ENCODE data around the gene MLF1. TPM values are rescaled to one million over a fixed set of nuclear protein-coding genes. Genes with fewer than 3 reads are reported as not detected.

Gene MLF1
- total RNA-seq, 1 experiment from 2014 or later, result 43.7 TPM

DNA sequence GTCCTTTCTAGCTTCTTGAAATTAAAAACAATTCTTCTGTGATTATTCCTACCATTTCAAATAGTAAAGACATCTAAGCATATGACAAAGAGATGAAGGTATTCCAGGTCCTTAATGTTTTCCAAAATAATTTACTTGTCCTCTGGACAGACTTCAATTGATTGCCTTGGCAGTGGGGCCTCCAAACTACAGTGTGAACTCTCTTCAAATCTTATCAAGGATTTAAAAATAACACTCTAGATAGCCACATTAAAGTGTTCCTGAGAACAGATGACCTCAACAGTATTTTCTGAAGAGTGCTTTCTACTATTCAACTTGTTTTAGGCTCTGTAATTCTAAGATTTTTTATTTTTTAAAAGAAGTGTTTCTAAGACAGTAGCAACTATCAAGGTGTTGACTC is 7.9 kb upstream of the MLF1 start:
- Histone ChIP-seq H3K9me2 (ENCODE audit: insufficient read depth) (no peaks in the 10 kb centered on the region), H3K4me3 (replicated peaks in 1 of 2; ENCODE audit: low read depth in 1 of 2, low read length in 2 of 2) (no peak overlapping the region), H3K27ac (ENCODE audit: low read depth, low read length) (no peak overlapping the region), H2AFZ (ENCODE audit: low read depth, low read length, poor library complexity, severe bottlenecking) (no peak overlapping the region), H3K9me3 (ENCODE audit: control insufficient read depth in 1 of 2, insufficient read depth in 1 of 2, low read depth in 1 of 2, low read length in 2 of 2) (no peaks in the 10 kb centered on the region), H3K79me2 (ENCODE audit: insufficient read depth, low read length) (no peaks in the 10 kb centered on the region), H3K4me2 (ENCODE audit: low read length) (no peak overlapping the region), H3K9ac (ENCODE audit: low read length) (no peak overlapping the region), H3K36me3 (ENCODE audit: control insufficient read depth in 1 of 2, insufficient read depth in 2 of 2, low read length in 2 of 2) (no peaks in the 10 kb centered on the region), H3K4me1 (ENCODE audit: control insufficient read depth in 1 of 2, insufficient read depth in 2 of 2, low read length in 2 of 2) (no peaks in the 10 kb centered on the region), H3K27me3 (ENCODE audit: insufficient read depth, low read length) (no peaks in the 10 kb centered on the region), H4K20me1 (ENCODE audit: insufficient read depth) (no peaks in the 10 kb centered on the region)
- BruUV-seq (replicated peaks), result no TSS peak
- POLR2A ChIA-PET, result no interaction called here
- CTCF ChIA-PET, result no interaction called here
- DNase-seq (ENCODE audit: low read depth, low spot score) (no peak), ATAC-seq (no peak)
- intact Hi-C loops (cut with micrococcal nuclease), result no loop called here
- TF ChIP-seq, protein P1, sequence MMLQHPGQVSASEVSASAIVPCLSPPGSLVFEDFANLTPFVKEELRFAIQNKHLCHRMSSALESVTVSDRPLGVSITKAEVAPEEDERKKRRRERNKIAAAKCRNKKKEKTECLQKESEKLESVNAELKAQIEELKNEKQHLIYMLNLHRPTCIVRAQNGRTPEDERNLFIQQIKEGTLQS (IDR thresholded peaks at IDR 0.05), result no peak
- TF ChIP-seq SRF (IDR thresholded peaks at IDR 0.05; ENCODE audit: low read depth), result no peak
- TF ChIP-seq FOSL1 (IDR thresholded peaks at IDR 0.05; ENCODE audit: low read depth), result no peak
- TF ChIP-seq, protein P2, sequence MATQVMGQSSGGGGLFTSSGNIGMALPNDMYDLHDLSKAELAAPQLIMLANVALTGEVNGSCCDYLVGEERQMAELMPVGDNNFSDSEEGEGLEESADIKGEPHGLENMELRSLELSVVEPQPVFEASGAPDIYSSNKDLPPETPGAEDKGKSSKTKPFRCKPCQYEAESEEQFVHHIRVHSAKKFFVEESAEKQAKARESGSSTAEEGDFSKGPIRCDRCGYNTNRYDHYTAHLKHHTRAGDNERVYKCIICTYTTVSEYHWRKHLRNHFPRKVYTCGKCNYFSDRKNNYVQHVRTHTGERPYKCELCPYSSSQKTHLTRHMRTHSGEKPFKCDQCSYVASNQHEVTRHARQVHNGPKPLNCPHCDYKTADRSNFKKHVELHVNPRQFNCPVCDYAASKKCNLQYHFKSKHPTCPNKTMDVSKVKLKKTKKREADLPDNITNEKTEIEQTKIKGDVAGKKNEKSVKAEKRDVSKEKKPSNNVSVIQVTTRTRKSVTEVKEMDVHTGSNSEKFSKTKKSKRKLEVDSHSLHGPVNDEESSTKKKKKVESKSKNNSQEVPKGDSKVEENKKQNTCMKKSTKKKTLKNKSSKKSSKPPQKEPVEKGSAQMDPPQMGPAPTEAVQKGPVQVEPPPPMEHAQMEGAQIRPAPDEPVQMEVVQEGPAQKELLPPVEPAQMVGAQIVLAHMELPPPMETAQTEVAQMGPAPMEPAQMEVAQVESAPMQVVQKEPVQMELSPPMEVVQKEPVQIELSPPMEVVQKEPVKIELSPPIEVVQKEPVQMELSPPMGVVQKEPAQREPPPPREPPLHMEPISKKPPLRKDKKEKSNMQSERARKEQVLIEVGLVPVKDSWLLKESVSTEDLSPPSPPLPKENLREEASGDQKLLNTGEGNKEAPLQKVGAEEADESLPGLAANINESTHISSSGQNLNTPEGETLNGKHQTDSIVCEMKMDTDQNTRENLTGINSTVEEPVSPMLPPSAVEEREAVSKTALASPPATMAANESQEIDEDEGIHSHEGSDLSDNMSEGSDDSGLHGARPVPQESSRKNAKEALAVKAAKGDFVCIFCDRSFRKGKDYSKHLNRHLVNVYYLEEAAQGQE (IDR thresholded peaks at IDR 0.05; ENCODE audit: low read depth), result no peak
- RAD21 ChIA-PET (ENCODE audit: low non-redundant PET in 1 of 2, low total read pairs in 2 of 2, uncharacterized antibody in 2 of 2, unreplicated experiment in 2 of 2), result no interaction called here

DNA sequence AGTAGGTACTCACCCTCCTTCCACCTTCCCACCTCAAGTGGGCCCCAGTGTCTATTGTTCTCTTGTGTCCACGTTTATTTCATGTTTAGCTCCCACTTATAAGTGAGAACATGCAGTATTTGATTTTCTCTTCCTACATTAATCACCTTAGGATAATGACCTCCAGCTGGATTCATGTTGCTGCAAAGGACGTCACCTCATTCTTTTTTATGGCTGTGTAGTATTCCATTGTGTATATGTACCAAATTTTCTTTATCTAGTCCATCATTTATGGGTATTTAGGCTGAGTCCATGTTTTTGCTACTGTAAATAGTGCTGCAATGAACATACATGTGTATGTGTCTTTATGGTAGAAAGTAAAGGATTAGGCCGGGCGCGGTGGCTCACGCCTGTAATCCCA is 5.9 kb upstream of the MLF1 start:
- DNase-seq (ENCODE audit: low read depth, low spot score), result no peak
- H3K36me3 ChIP-seq (ENCODE audit: control insufficient read depth in 1 of 2, insufficient read depth in 2 of 2, low read length in 2 of 2), result no peaks in the 10 kb centered on the region
- no peaks in the 10 kb centered on the region for H3K27me3 ChIP-seq (ENCODE audit: insufficient read depth, low read length)
- no peaks in the 10 kb centered on the region for H3K79me2 ChIP-seq (ENCODE audit: insufficient read depth, low read length)
- no peaks in the 10 kb centered on the region; a peak in 1 of 4 replicates for H3K4me1 ChIP-seq (ENCODE audit: control insufficient read depth in 1 of 2, insufficient read depth in 2 of 2, low read length in 2 of 2)
- no peak for TF ChIP-seq JUND (IDR thresholded peaks at IDR 0.05)
- TF ChIP-seq, protein P3, sequence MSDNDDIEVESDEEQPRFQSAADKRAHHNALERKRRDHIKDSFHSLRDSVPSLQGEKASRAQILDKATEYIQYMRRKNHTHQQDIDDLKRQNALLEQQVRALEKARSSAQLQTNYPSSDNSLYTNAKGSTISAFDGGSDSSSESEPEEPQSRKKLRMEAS (IDR thresholded peaks at IDR 0.05), result no peak
- no peak for TF ChIP-seq ZFX (IDR thresholded peaks at IDR 0.05)
- TF ChIP-seq EGR1 (IDR thresholded peaks at IDR 0.05; ENCODE audit: low read depth), result no peak
- TF ChIP-seq ZNF274 (IDR thresholded peaks at IDR 0.05; ENCODE audit: low read depth, low read length), result no peak
- no peak for TF ChIP-seq CEBPB (IDR thresholded peaks at IDR 0.05; ENCODE audit: low read depth)
- TF ChIP-seq, protein P2 (IDR thresholded peaks at IDR 0.05; ENCODE audit: low read depth), result no peak
- TF ChIP-seq TCF7L2 (IDR thresholded peaks at IDR 0.05; ENCODE audit: borderline replicate concordance, extremely low read depth, insufficient read depth, insufficient read length), result no peak
- TF ChIP-seq EZH2phosphoT487 (IDR thresholded peaks at IDR 0.05; ENCODE audit: borderline replicate concordance), result no peak
- no peak for TF ChIP-seq POLR2AphosphoS5 (IDR thresholded peaks at IDR 0.05; ENCODE audit: low read depth, low read length)
- no peak overlapping the region for H3K4me3 ChIP-seq (replicated peaks in 1 of 2; ENCODE audit: low read depth in 1 of 2, low read length in 2 of 2)
- no peak overlapping the region for H3K27ac ChIP-seq (ENCODE audit: low read depth, low read length)
- ChIA-PET CTCF (no interaction called here), RAD21 (ENCODE audit: low non-redundant PET in 1 of 2, low total read pairs in 2 of 2, uncharacterized antibody in 2 of 2, unreplicated experiment in 2 of 2) (interaction anchor here in 1 of 2 experiments (0.6 kb wide), 1 partner anchor 82 kb away, joined by 4 read pairs; no protein-coding TSS in a partner anchor), POLR2A (no interaction called here)
- H3K9me2 ChIP-seq (ENCODE audit: insufficient read depth), result no peaks in the 10 kb centered on the region
- H3K9ac ChIP-seq (ENCODE audit: low read length), result no peak overlapping the region
- H3K9me3 ChIP-seq (ENCODE audit: control insufficient read depth in 1 of 2, insufficient read depth in 1 of 2, low read depth in 1 of 2, low read length in 2 of 2), result no peaks in the 10 kb centered on the region
- no peak overlapping the region for H3K4me2 ChIP-seq (ENCODE audit: low read length)
- ATAC-seq, result no peak
- intact Hi-C loops (cut with micrococcal nuclease), result no loop called here
- no TSS peak for BruUV-seq (replicated peaks)
- no peak overlapping the region for H2AFZ ChIP-seq (ENCODE audit: low read depth, low read length, poor library complexity, severe bottlenecking)
- H4K20me1 ChIP-seq (ENCODE audit: insufficient read depth), result no peaks in the 10 kb centered on the region

All from HCT116 (cell line).